ENCODE measurements around the gene CHRNA5. TPM values are rescaled to one million over a fixed set of nuclear protein-coding genes. Genes with fewer than 3 reads are reported as not detected.

CHRNA5 gene
- polyA plus RNA-seq, 1 donor from 2014 or later, result 6.8 TPM

- Histone ChIP-seq H3K9me3 (ENCODE audit: low read length) (no peaks in the 10 kb centered on the region), H3K4me3 (ENCODE audit: low read length) (no peak overlapping the region), H3K79me2 (replicated peaks; ENCODE audit: insufficient read depth, low read length) (peaks cover 8% of the 10 kb centered on the region), H3K27me3 (ENCODE audit: insufficient read depth, low read depth, low read length) (no peaks in the 10 kb centered on the region), H3K9ac (ENCODE audit: low read length) (no peak overlapping the region), H3K4me2 (ENCODE audit: low read length) (no peak overlapping the region), H2AFZ (ENCODE audit: low read depth, low read length) (no peak overlapping the region), H3K27ac (ENCODE audit: low read length) (no peak overlapping the region), H4K20me1 (ENCODE audit: insufficient read depth) (no peaks in the 10 kb centered on the region), H3F3A (ENCODE audit: insufficient read depth, low read length, poor library complexity, severe bottlenecking) (no peaks in the 10 kb centered on the region), H3K9me2 (ENCODE audit: insufficient read depth, low read length) (no peaks in the 10 kb centered on the region), H3K36me3 (ENCODE audit: insufficient read depth, low read length) (no peaks in the 10 kb centered on the region)
- TF ChIP-seq SMC3 (conservative IDR thresholded peaks at IDR 0.05; ENCODE audit: poor library complexity) (no peak), MXI1 (conservative IDR thresholded peaks at IDR 0.05; ENCODE audit: poor library complexity, severe bottlenecking) (no peak), EZH2 (IDR thresholded peaks at IDR 0.05; ENCODE audit: borderline replicate concordance, insufficient read depth, low read length, poor library complexity, severe bottlenecking) (no peak), REST (IDR thresholded peaks at IDR 0.05; ENCODE audit: borderline replicate concordance) (no peak), CTCF (IDR thresholded peaks at IDR 0.05; ENCODE audit: poor library complexity, severe bottlenecking) (no peak), EP300 (conservative IDR thresholded peaks at IDR 0.05; ENCODE audit: poor library complexity, severe bottlenecking) (no peak)
Observed at GRCh38 chr15:78574944-78575343, 9.6 kb downstream of the CHRNA5 start.

- no peaks in the 10 kb centered on the region for H3K9me3 ChIP-seq (ENCODE audit: low read length)
- no peak overlapping the region for H3K4me3 ChIP-seq (ENCODE audit: low read length)
- no peak overlapping the region for H3K4me2 ChIP-seq (ENCODE audit: low read length)
- no peak overlapping the region for H2AFZ ChIP-seq (ENCODE audit: low read depth, low read length)
- H3K27me3 ChIP-seq (ENCODE audit: insufficient read depth, low read depth, low read length), result no peaks in the 10 kb centered on the region
- H3K27ac ChIP-seq (ENCODE audit: low read length), result no peak overlapping the region
- no peaks in the 10 kb centered on the region for H3K79me2 ChIP-seq (replicated peaks; ENCODE audit: insufficient read depth, low read length)
- no peaks in the 10 kb centered on the region for H3K36me3 ChIP-seq (ENCODE audit: insufficient read depth, low read length)
- no peaks in the 10 kb centered on the region for H3K9me2 ChIP-seq (ENCODE audit: insufficient read depth, low read length)
- TF ChIP-seq REST (IDR thresholded peaks at IDR 0.05; ENCODE audit: borderline replicate concordance), result no peak
- H3F3A ChIP-seq (ENCODE audit: insufficient read depth, low read length, poor library complexity, severe bottlenecking), result no peaks in the 10 kb centered on the region
- no peaks in the 10 kb centered on the region for H4K20me1 ChIP-seq (ENCODE audit: insufficient read depth)
- no peak overlapping the region for H3K9ac ChIP-seq (ENCODE audit: low read length)
Observed at GRCh38 chr15:78597583-78597982, 32.3 kb downstream of the CHRNA5 start.
